ENCODE data around the gene UGT3A2.

Gene UGT3A2

GRCh38 chr5:36066540-36067210, at the start of gene UGT3A2:
UGT3A2 (minus strand) TSS chr5:36066882; CDS start chr5:36066789, 93 bp downstream.
- TF ChIP-seq GATA2 (IDR thresholded peaks at IDR 0.05; ENCODE audit: low read depth, low read length) (no peak), GATA3 (IDR thresholded peaks at IDR 0.05; ENCODE audit: low read depth, low read length) (no peak)

GRCh38 chr5:36111238-36111637, 44.6 kb upstream of the UGT3A2 start:
- TF ChIP-seq GATA2 (IDR thresholded peaks at IDR 0.05; ENCODE audit: low read depth, low read length) (no peak), GATA3 (IDR thresholded peaks at IDR 0.05; ENCODE audit: low read depth, low read length) (no peak)

- TF ChIP-seq GATA3 (IDR thresholded peaks at IDR 0.05; ENCODE audit: low read depth, low read length) (no peak), GATA2 (IDR thresholded peaks at IDR 0.05; ENCODE audit: low read depth, low read length) (no peak)
Measured at GRCh38 chr5:36108758-36109460, 42.2 kb upstream of the UGT3A2 start.

GRCh38 chr5:36105819-36106218, 39.1 kb upstream of the UGT3A2 start:
- TF ChIP-seq GATA3 (IDR thresholded peaks at IDR 0.05; ENCODE audit: low read depth, low read length) (no peak), GATA2 (IDR thresholded peaks at IDR 0.05; ENCODE audit: low read depth, low read length) (no peak)

- TF ChIP-seq GATA2 (IDR thresholded peaks at IDR 0.05; ENCODE audit: low read depth, low read length) (no peak), GATA3 (IDR thresholded peaks at IDR 0.05; ENCODE audit: low read depth, low read length) (no peak)
Measured at GRCh38 chr5:36099748-36100147, 33.1 kb upstream of the UGT3A2 start.

GRCh38 chr5:36096486-36096885, 29.8 kb upstream of the UGT3A2 start:
- TF ChIP-seq GATA3 (IDR thresholded peaks at IDR 0.05; ENCODE audit: low read depth, low read length): no peak
- TF ChIP-seq GATA2 (IDR thresholded peaks at IDR 0.05; ENCODE audit: low read depth, low read length): no peak

GRCh38 chr5:36089989-36090388, 23.3 kb upstream of the UGT3A2 start:
- TF ChIP-seq GATA3 (IDR thresholded peaks at IDR 0.05; ENCODE audit: low read depth, low read length) (no peak), GATA2 (IDR thresholded peaks at IDR 0.05; ENCODE audit: low read depth, low read length) (no peak)

GRCh38 chr5:36079200-36079781, 12.6 kb upstream of the UGT3A2 start:
- TF ChIP-seq GATA2 (IDR thresholded peaks at IDR 0.05; ENCODE audit: low read depth, low read length): no peak
- no peak for TF ChIP-seq GATA3 (IDR thresholded peaks at IDR 0.05; ENCODE audit: low read depth, low read length)

GRCh38 chr5:36078430-36078829, 11.7 kb upstream of the UGT3A2 start:
- TF ChIP-seq GATA3 (IDR thresholded peaks at IDR 0.05; ENCODE audit: low read depth, low read length): no peak
- no peak for TF ChIP-seq GATA2 (IDR thresholded peaks at IDR 0.05; ENCODE audit: low read depth, low read length)

- TF ChIP-seq GATA2 (IDR thresholded peaks at IDR 0.05; ENCODE audit: low read depth, low read length): no peak
- TF ChIP-seq GATA3 (IDR thresholded peaks at IDR 0.05; ENCODE audit: low read depth, low read length): no peak
Measured at GRCh38 chr5:36073595-36074216, 7.0 kb upstream of the UGT3A2 start.

- no peak for TF ChIP-seq GATA2 (IDR thresholded peaks at IDR 0.05; ENCODE audit: low read depth, low read length)
- TF ChIP-seq GATA3 (IDR thresholded peaks at IDR 0.05; ENCODE audit: low read depth, low read length): no peak
Measured at GRCh38 chr5:36070687-36071571, 4.2 kb upstream of the UGT3A2 start.

- TF ChIP-seq GATA3 (IDR thresholded peaks at IDR 0.05; ENCODE audit: low read depth, low read length): no peak
- TF ChIP-seq GATA2 (IDR thresholded peaks at IDR 0.05; ENCODE audit: low read depth, low read length): no peak
Measured at GRCh38 chr5:36068751-36069281, 2.1 kb upstream of the UGT3A2 start.

- TF ChIP-seq GATA3 (IDR thresholded peaks at IDR 0.05; ENCODE audit: low read depth, low read length) (no peak), GATA2 (IDR thresholded peaks at IDR 0.05; ENCODE audit: low read depth, low read length) (no peak)
Measured at GRCh38 chr5:36066001-36066539, 612 bp downstream of the UGT3A2 start.

Data from SH-SY5Y (cell line).